ENCODE data around the gene MXD4. TPM values are rescaled to one million over a fixed set of nuclear protein-coding genes. Genes with fewer than 3 reads are reported as not detected.

Gene MXD4
- total RNA-seq, 1 experiment from 2014 or later: 20.4 TPM

DNA sequence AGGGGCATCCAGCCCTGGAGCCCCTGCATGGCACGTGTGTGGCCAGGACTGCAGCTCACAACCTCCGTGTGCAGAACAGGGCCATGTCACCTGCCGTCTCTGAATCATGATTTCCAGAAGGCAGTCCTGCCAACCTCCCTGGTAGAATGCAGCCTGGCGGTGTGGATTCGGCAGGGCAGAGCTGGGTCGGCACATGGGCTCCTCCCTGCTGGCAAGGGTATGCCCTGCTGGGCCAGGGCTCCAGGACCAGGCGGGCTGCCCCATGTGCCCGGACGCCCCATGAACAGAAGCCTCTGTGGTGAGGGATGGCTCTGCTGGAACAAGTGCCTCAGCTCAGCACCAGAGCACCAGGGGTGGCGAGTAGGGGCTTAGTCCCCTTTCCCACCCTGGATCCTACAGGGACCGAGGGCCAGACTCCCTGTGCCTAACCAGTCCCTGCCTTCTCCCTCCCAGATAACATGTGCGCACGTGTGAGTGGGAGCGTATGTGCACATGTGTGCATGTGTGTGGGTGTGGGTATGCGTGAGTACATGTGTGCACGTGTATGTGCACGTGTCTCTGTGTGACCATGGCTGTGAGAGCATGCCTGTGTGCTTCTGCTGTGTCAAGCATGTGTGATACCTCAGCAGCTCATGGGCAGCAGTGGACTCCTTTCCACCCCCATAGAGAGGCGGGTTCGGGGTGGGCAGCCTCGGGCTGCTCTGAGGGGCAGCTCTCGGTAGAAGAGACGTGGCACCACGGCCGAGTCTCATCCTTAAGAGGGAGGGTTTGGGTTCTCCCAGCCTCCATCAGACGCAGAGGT, 10.3 kb upstream of the MXD4 start:
- TF ChIP-seq SMAD4 (CRISPR knock-in tag; IDR thresholded peaks at IDR 0.05) (no peak), FOXJ3 (CRISPR knock-in tag; IDR thresholded peaks at IDR 0.05; ENCODE audit: borderline replicate concordance) (no peak), HMGA2 (CRISPR knock-in tag; IDR thresholded peaks at IDR 0.05) (no peak), ETV6 (CRISPR knock-in tag; IDR thresholded peaks at IDR 0.05) (no peak), RELA (CRISPR knock-in tag; IDR thresholded peaks at IDR 0.05; ENCODE audit: borderline replicate concordance) (no peak), IRF2 (CRISPR knock-in tag; IDR thresholded peaks at IDR 0.05; ENCODE audit: borderline replicate concordance, low read depth) (no peak), RORB (CRISPR knock-in tag; IDR thresholded peaks at IDR 0.05) (no peak), KAT7 (CRISPR knock-in tag; IDR thresholded peaks at IDR 0.05; ENCODE audit: borderline replicate concordance) (no peak), GRHL2 (CRISPR knock-in tag; IDR thresholded peaks at IDR 0.05; ENCODE audit: insufficient replicate concordance, severe bottlenecking) (no peak), ZNF138 (CRISPR knock-in tag; conservative IDR thresholded peaks at IDR 0.05) (no peak), ZNF263 (CRISPR knock-in tag; IDR thresholded peaks at IDR 0.05; ENCODE audit: low read depth) (no peak), ATF1 (CRISPR knock-in tag; IDR thresholded peaks at IDR 0.05) (no peak), TEAD4 (CRISPR knock-in tag; IDR thresholded peaks at IDR 0.05) (no peak), ZNF317 (CRISPR knock-in tag; IDR thresholded peaks at IDR 0.05; ENCODE audit: borderline replicate concordance, low read depth) (no peak), EMX1 (CRISPR knock-in tag; IDR thresholded peaks at IDR 0.05) (no peak)
- TF ChIP-seq, protein P1, sequence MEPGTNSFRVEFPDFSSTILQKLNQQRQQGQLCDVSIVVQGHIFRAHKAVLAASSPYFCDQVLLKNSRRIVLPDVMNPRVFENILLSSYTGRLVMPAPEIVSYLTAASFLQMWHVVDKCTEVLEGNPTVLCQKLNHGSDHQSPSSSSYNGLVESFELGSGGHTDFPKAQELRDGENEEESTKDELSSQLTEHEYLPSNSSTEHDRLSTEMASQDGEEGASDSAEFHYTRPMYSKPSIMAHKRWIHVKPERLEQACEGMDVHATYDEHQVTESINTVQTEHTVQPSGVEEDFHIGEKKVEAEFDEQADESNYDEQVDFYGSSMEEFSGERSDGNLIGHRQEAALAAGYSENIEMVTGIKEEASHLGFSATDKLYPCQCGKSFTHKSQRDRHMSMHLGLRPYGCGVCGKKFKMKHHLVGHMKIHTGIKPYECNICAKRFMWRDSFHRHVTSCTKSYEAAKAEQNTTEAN (CRISPR knock-in tag; IDR thresholded peaks at IDR 0.05): no peak
- TF ChIP-seq, protein P2, sequence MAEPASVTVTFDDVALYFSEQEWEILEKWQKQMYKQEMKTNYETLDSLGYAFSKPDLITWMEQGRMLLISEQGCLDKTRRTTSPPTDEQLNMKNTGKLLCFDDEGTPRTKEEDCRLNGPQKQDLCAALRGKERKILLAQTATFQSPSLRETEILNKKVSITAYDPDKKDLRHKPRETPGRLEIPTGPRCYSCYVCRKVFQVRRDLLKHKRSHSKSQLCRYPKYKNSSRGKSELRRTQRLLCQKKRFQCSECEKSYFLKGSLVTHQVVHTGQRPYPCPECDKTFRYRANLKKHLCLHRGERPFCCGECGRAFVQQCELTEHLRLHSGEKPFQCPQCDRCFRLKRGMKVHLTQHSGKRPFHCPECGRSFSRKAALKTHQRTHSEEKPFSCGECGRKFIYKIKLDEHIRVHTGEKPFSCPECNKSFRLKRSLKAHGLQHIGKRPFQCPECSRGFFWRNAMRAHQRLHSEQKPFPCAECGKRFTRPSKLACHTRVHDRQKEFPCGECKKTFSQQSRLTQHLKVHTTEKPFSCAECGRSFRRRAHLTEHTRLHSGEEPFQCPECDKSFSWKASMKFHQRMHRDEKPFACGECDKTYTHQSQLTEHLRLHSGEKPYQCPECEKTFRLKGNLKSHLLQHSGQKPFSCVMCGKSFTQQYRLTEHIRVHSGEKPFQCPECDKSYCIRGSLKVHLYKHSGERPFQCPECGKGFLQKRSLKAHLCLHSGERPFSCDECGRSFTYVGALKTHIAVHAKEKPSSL (CRISPR knock-in tag; conservative IDR thresholded peaks at IDR 0.05): no peak
- TF ChIP-seq, protein P3, sequence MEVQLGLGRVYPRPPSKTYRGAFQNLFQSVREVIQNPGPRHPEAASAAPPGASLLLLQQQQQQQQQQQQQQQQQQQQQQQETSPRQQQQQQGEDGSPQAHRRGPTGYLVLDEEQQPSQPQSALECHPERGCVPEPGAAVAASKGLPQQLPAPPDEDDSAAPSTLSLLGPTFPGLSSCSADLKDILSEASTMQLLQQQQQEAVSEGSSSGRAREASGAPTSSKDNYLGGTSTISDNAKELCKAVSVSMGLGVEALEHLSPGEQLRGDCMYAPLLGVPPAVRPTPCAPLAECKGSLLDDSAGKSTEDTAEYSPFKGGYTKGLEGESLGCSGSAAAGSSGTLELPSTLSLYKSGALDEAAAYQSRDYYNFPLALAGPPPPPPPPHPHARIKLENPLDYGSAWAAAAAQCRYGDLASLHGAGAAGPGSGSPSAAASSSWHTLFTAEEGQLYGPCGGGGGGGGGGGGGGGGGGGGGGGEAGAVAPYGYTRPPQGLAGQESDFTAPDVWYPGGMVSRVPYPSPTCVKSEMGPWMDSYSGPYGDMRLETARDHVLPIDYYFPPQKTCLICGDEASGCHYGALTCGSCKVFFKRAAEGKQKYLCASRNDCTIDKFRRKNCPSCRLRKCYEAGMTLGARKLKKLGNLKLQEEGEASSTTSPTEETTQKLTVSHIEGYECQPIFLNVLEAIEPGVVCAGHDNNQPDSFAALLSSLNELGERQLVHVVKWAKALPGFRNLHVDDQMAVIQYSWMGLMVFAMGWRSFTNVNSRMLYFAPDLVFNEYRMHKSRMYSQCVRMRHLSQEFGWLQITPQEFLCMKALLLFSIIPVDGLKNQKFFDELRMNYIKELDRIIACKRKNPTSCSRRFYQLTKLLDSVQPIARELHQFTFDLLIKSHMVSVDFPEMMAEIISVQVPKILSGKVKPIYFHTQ (CRISPR knock-in tag; IDR thresholded peaks at IDR 0.05): no peak
- TF ChIP-seq, protein P4, sequence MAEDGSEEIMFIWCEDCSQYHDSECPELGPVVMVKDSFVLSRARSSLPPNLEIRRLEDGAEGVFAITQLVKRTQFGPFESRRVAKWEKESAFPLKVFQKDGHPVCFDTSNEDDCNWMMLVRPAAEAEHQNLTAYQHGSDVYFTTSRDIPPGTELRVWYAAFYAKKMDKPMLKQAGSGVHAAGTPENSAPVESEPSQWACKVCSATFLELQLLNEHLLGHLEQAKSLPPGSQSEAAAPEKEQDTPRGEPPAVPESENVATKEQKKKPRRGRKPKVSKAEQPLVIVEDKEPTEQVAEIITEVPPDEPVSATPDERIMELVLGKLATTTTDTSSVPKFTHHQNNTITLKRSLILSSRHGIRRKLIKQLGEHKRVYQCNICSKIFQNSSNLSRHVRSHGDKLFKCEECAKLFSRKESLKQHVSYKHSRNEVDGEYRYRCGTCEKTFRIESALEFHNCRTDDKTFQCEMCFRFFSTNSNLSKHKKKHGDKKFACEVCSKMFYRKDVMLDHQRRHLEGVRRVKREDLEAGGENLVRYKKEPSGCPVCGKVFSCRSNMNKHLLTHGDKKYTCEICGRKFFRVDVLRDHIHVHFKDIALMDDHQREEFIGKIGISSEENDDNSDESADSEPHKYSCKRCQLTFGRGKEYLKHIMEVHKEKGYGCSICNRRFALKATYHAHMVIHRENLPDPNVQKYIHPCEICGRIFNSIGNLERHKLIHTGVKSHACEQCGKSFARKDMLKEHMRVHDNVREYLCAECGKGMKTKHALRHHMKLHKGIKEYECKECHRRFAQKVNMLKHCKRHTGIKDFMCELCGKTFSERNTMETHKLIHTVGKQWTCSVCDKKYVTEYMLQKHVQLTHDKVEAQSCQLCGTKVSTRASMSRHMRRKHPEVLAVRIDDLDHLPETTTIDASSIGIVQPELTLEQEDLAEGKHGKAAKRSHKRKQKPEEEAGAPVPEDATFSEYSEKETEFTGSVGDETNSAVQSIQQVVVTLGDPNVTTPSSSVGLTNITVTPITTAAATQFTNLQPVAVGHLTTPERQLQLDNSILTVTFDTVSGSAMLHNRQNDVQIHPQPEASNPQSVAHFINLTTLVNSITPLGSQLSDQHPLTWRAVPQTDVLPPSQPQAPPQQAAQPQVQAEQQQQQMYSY (CRISPR knock-in tag; IDR thresholded peaks at IDR 0.05): no peak
- DNase-seq (ENCODE audit: low spot score) (no peak), ATAC-seq (no peak)
- peak overlapping the region; percentile 83 for H3K27ac Mint-ChIP-seq
- no peaks in the 10 kb centered on the region for H3K36me3 Mint-ChIP-seq
- CTCF ChIA-PET: no interaction called here
- POLR2A ChIA-PET: no interaction called here
- H3K27me3 Mint-ChIP-seq (ENCODE audit: low read depth): no peaks in the 10 kb centered on the region
- no peaks in the 10 kb centered on the region for H3K9me3 Mint-ChIP-seq
- no peak overlapping the region for H3K4me3 Mint-ChIP-seq
- H3K4me1 Mint-ChIP-seq: peaks cover 9% of the 10 kb centered on the region

Measured in WTC11 (cell line).